OCI-LY7 (cell line): ENCODE measurements around the gene TLE3.

Experiments used
- CTCF ChIP-seq: fragments of 200-600 bp; sonication (generic); conservative IDR thresholded peaks from 2 replicates; pipeline ENCODE4 v1.5.1; 2014; ENCODE audit warnings: mild to moderate bottlenecking, antibody characterized with exemption, low read length, moderate library complexity, mixed read lengths
- EZH2phosphoT487 ChIP-seq: fragments of 200-600 bp; sonication (generic); IDR thresholded peaks from 2 replicates; pipeline ENCODE4 v1.6.1; 2018; ENCODE audit warnings: low read depth, borderline replicate concordance, mild to moderate bottlenecking, mixed run types, antibody characterized with exemption, low read length, moderate library complexity, mixed read lengths

DNA sequence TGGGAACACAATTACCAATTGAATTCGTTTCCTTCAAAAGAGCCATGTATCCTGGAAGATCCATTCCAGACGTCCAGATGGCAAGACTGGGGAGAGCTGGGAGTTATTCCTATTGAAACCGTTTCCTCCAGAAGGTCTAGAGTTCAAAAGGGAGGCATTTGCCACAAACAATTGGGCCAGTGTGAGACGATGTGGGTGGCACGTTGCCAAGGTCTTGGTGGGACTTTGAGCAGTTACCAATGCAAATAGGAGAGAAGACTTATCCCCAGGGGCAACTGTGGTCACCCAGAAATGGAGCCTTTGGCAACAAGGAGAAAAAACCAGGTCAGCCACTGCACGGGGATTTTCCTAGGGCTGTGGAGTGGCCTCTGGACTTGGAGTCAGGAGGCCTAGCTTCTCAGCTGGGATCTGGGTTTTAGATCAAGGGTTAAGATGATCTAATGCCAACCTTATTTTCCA, 29.6 kb upstream of the TLE3 start:
- no peak for TF ChIP-seq CTCF
- TF ChIP-seq EZH2phosphoT487 = no peak
